HG02798 (cell line): ENCODE data around the gene PANX2.
"Not testable (repeated sequence)": the region's sequence is repeated elsewhere in the genome, so short reads cannot be mapped to it uniquely, and the experiment has no call there.

Experiments
- ATAC-seq: cut with Tn5 transposase; IDR thresholded peaks from one replicate; pipeline ENCODE4 v1.9.1; 2021; ENCODE audit warnings: mild to moderate bottlenecking; ENCODE audit not compliant: unreplicated experiment, poor library complexity

The PANX2 gene

GRCh38 chr22:50168490-50169180 lies 1.9 kb upstream of the PANX2 start:
- ATAC-seq: not testable (repeated sequence)

GRCh38 chr22:50169181-50169759 lies 1.3 kb upstream of the PANX2 start:
- no peak for ATAC-seq

DNA sequence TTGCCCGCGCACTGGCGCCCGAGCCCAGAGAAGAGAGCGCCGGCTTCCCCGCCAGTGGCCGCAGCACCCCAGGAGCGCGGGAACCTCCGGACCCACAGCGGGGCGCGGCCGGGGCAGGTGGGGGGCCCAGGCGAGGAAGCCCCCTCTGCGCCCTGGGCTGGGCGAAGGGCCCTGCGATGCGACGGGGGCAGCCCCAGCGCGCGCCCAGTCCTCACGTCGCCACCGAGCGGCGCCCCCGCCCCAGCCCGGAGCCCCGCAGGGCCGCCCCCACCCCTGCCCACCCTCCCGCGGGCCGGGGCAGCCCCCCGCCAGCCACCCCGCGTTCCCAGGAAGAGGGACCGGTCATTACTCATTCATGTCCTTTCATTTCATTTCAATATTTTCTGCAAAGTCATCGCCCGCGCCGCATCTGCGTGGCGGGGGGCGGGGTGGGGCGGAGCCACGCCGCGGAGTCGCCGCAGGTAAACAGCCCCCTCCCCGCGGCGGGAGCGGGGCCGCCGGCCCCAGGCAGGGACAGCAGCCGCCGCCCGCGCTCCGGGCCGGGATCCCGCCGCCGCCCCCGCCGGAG lies 673 bp upstream of the PANX2 start:
- no peak for ATAC-seq

GRCh38 chr22:50171319-50171964 lies 911 bp downstream of the PANX2 start:
- ATAC-seq: no peak

- ATAC-seq: no peak
These were observed 1.5 kb downstream of the PANX2 start for GRCh38 chr22:50171965-50172421.

GRCh38 chr22:50173311-50173982 lies 2.9 kb downstream of the PANX2 start:
- peak; percentile 46 for ATAC-seq

- no peak for ATAC-seq
These were observed 3.4 kb downstream of the PANX2 start for GRCh38 chr22:50173983-50174355.

- ATAC-seq: no peak
These were observed 4.1 kb downstream of the PANX2 start for GRCh38 chr22:50174382-50175190.

GRCh38 chr22:50175191-50175461 lies 4.6 kb downstream of the PANX2 start:
- no peak for ATAC-seq

- no peak for ATAC-seq
These were observed 5.7 kb downstream of the PANX2 start for GRCh38 chr22:50175921-50176849.

GRCh38 chr22:50176850-50177536 lies 6.5 kb downstream of the PANX2 start:
- ATAC-seq: no peak

GRCh38 chr22:50177537-50178470 lies 7.3 kb downstream of the PANX2 start:
- ATAC-seq: no peak

DNA sequence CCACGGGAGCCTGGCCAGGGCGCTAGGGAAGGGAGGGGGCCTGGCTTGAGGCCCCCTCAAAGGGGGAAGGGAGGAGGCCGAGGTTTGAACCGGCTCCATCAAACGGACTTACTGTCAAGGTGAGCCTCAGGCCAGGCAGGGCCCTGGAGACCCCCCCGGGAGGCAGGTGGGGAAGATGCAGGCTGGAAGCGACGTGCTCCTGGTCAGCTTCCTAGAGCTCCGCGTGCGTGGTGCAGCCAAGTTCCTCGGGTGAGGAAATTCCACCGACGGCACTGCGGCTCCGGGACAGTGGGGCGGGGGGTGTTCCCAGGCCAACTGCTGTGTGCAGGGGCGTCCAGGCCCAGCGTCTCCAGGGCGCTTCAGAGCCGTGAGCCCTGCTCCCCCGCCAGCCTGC lies 7.9 kb downstream of the PANX2 start:
- ATAC-seq: no peak

GRCh38 chr22:50178871-50179869 lies 8.6 kb downstream of the PANX2 start:
- ATAC-seq: no peak

DNA sequence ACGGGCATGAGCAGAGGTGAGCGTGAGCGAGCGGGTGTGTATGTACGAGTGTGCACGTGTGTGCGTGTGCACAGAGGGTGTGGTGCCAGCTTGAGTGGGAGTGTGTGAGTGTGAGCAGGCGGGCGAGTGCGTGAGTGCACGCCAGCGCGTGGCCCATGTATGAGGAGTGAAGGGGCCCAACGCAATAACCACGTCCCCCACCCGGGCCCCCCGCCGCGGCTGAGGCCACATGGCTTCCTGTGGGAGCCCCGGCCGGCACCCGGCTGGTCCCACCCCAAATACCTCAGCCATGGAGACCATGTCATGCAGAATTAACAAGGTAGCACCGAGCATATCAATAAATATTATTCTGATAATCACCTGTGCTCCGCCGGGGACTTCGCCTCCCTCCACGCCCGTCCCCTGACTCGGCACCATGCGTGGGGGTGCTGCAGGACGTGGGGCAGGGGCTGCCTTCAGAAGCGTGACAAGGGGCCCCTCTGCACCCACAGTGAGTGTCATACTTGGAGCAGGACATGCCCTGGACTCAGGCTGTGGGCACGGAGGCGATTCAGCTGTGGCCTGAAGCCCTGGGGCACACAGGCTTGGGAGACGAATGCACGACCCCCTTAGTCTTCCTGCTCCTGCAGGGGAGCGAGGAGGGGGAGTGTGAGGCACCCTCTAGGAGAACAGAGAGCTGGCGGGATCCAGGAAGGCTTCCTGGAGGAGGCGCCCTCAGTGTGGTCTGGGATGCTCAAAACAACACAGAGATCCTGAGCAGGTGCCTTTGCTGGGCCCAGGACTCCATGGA lies 9.6 kb downstream of the PANX2 start:
- ATAC-seq: no peak
